Stimulated activated effector memory CD8-positive, alpha-beta T cell treated with anti-CD3 and anti-CD28 coated beads, Interleukin-12 subunit alpha, Interleukin-12 subunit beta, amount 100 ng/mL, for 72 hours (primary cell): Measurements from ENCODE around the gene JAKMIP3.

Source experiments
- ATAC-seq: fragments of 150-1000 bp; cut with Tn5 transposase; 2 replicates; pipeline ENCODE4 v1.10.0; 2021
- DNase-seq, 2 donors: peaks; one replicate each; pipeline ENCODE4 v3.0.0; 2021 to 2022; ENCODE audit warnings: low spot score in 2 of 2
- H3K27ac Mint-ChIP-seq: one replicate; pipeline ENCODE4 v1.8.0; 2022; ENCODE audit warnings: mild to moderate bottlenecking, mixed read lengths
- H3K36me3 Mint-ChIP-seq: one replicate; pipeline ENCODE4 v1.8.0; 2022; ENCODE audit warnings: mild to moderate bottlenecking, mixed read lengths
- H3K4me1 Mint-ChIP-seq: one replicate; pipeline ENCODE4 v1.8.0; 2022; ENCODE audit warnings: mixed read lengths
- H3K4me3 Mint-ChIP-seq: one replicate; pipeline ENCODE4 v1.8.0; 2022; ENCODE audit warnings: mild to moderate bottlenecking, mixed read lengths
- H3K9me3 Mint-ChIP-seq: one replicate; pipeline ENCODE4 v1.8.0; 2022; ENCODE audit warnings: mixed read lengths

JAKMIP3 gene

DNA sequence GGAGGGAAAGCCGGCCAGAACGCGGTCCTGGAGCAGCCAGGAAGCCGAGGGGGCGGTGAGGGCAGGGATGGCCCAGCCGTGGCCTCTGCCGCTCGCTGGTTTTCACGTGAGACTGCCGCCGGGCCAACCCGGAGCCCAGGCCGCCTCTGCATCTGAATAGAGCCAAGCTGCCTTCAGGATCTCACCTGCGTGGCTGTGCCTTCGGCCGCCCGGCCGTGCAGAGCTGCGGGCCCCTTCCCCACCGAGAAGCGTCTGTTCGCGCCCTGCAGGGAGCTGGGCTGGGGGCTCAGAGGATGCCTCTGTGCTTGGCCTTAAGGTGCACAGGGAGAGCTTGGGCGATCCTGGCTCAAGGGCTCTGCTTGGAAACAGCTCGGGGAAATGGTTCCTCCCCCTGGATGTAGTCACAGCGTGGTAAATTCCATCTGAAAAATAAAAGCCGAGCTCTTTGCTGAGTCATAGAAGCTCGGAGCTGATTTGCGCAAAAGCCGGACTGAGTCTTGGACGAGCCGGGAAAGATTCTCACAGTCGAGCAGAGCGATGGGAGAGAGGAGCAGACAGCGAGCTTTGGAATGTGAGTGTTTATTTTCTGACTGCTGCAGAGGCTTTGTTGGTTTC is at the start of gene JAKMIP3:
Gene JAKMIP3 (plus strand): TSS at position 456 of the 615 bp plus-strand sequence. CDS start 38,863 bp downstream, outside the sequence.
- no peaks in the 10 kb centered on the region for H3K36me3 Mint-ChIP-seq
- peak within 1 kb of the TSS; percentile 63 for H3K27ac Mint-ChIP-seq
- peak within 1 kb of the TSS; percentile 57 for H3K4me3 Mint-ChIP-seq
- no peak for ATAC-seq
- peaks cover 6% of the 10 kb centered on the region for H3K4me1 Mint-ChIP-seq
- DNase-seq: peak in 1 of 2 donors; percentile 42
- no peaks in the 10 kb centered on the region for H3K9me3 Mint-ChIP-seq

GRCh38 chr10:132016514-132016913 is 49.2 kb upstream of the JAKMIP3 start:
- Mint-ChIP-seq H3K36me3 (no peaks in the 10 kb centered on the region), H3K4me1 (no peaks in the 10 kb centered on the region), H3K27ac (no peak overlapping the region), H3K4me3 (no peak overlapping the region), H3K9me3 (no peaks in the 10 kb centered on the region)
- no peak for DNase-seq
- no peak for ATAC-seq

GRCh38 chr10:132018446-132018845 is 47.3 kb upstream of the JAKMIP3 start:
- H3K36me3 Mint-ChIP-seq: no peaks in the 10 kb centered on the region
- no peak for DNase-seq
- ATAC-seq: no peak

GRCh38 chr10:132019366-132019765 is 46.4 kb upstream of the JAKMIP3 start:
- Mint-ChIP-seq H3K36me3 (no peaks in the 10 kb centered on the region), H3K27ac (no peak overlapping the region), H3K9me3 (no peaks in the 10 kb centered on the region)

More at GRCh38 chr10:132018446-132018845, 47.3 kb upstream of the JAKMIP3 start:
- H3K27ac Mint-ChIP-seq: no peak overlapping the region
- no peaks in the 10 kb centered on the region for H3K9me3 Mint-ChIP-seq
- H3K4me3 Mint-ChIP-seq: no peak overlapping the region
- H3K4me1 Mint-ChIP-seq: peaks cover 7% of the 10 kb centered on the region

GRCh38 chr10:132020456-132020855 is 45.3 kb upstream of the JAKMIP3 start:
- ATAC-seq (no peak), DNase-seq (no peak)
- H3K9me3 Mint-ChIP-seq: no peaks in the 10 kb centered on the region
- peak overlapping the region; percentile 43 for H3K27ac Mint-ChIP-seq
- no peak overlapping the region for H3K4me3 Mint-ChIP-seq
- H3K36me3 Mint-ChIP-seq: no peaks in the 10 kb centered on the region
- H3K4me1 Mint-ChIP-seq: peaks cover 7% of the 10 kb centered on the region

More at GRCh38 chr10:132019366-132019765, 46.4 kb upstream of the JAKMIP3 start:
- H3K4me1 Mint-ChIP-seq: peaks cover 7% of the 10 kb centered on the region
- no peak for DNase-seq
- peak; percentile 20 for ATAC-seq
- no peak overlapping the region for H3K4me3 Mint-ChIP-seq

- H3K4me3 Mint-ChIP-seq: no peak overlapping the region
- ATAC-seq (no peak), DNase-seq (no peak)
- H3K36me3 Mint-ChIP-seq: no peaks in the 10 kb centered on the region
- H3K9me3 Mint-ChIP-seq: no peaks in the 10 kb centered on the region
- no peak overlapping the region for H3K27ac Mint-ChIP-seq
- H3K4me1 Mint-ChIP-seq: peaks cover 7% of the 10 kb centered on the region
Measured at GRCh38 chr10:132021046-132021445, 44.7 kb upstream of the JAKMIP3 start.

- ATAC-seq (no peak), DNase-seq (no peak)
- peaks cover 7% of the 10 kb centered on the region for H3K4me1 Mint-ChIP-seq
- H3K36me3 Mint-ChIP-seq: no peaks in the 10 kb centered on the region
- no peaks in the 10 kb centered on the region for H3K9me3 Mint-ChIP-seq
- no peak overlapping the region for H3K4me3 Mint-ChIP-seq
- H3K27ac Mint-ChIP-seq: no peak overlapping the region
Measured at GRCh38 chr10:132021504-132022143, 44.1 kb upstream of the JAKMIP3 start.

- ATAC-seq: no peak
- Mint-ChIP-seq H3K36me3 (no peaks in the 10 kb centered on the region), H3K27ac (no peak overlapping the region), H3K9me3 (no peaks in the 10 kb centered on the region), H3K4me1 (peaks cover 7% of the 10 kb centered on the region), H3K4me3 (no peak overlapping the region)
- DNase-seq: no peak
Measured at GRCh38 chr10:132022241-132022640, 43.5 kb upstream of the JAKMIP3 start.

DNA sequence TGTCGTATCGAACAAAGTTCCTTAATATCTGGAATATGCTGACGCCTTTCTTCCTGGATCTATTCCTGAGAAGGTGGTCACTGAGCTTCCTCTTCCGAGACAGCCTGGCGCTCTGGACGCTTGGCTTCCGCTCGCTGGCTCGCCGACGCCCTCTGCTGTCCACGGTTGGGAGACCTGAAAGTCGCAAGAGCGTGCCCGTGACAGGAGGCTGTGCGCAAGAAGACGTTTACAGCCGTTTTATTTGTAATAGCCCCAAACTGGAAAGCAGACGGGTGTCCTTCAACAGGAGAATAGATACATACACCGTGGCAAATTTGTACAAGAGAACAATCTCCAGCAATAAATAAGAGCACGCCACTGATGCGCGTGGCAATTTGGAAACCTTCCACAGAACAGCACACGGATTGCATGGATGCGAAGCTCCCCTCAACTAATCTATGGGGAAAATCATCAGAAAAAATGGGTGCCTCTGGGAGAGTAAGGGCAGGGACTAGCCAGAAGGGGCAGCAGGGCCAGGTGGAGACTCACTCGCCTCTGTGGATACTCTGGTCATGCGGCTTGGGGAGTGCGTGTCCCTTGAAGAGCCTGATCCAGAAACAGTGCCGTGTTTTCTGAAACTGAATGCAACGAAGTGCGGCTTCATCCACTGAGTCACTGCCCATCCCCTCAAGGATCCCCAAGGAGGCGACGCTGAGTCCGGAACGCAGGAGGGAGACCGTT is 42.5 kb upstream of the JAKMIP3 start:
- peaks cover 4% of the 10 kb centered on the region for H3K36me3 Mint-ChIP-seq
- H3K27ac Mint-ChIP-seq: no peak overlapping the region
- no peaks in the 10 kb centered on the region for H3K9me3 Mint-ChIP-seq
- H3K4me1 Mint-ChIP-seq: peaks cover 7% of the 10 kb centered on the region
- no peak overlapping the region for H3K4me3 Mint-ChIP-seq
- DNase-seq: peak; percentile 76 to 87
- ATAC-seq: peak; percentile 77

- DNase-seq: no peak
- H3K36me3 Mint-ChIP-seq: peaks cover 4% of the 10 kb centered on the region
- H3K27ac Mint-ChIP-seq: no peak overlapping the region
- no peak for ATAC-seq
- no peak overlapping the region for H3K4me3 Mint-ChIP-seq
- H3K4me1 Mint-ChIP-seq: peaks cover 7% of the 10 kb centered on the region
- no peaks in the 10 kb centered on the region for H3K9me3 Mint-ChIP-seq
Measured at GRCh38 chr10:132027423-132027983, 38.2 kb upstream of the JAKMIP3 start.

DNA sequence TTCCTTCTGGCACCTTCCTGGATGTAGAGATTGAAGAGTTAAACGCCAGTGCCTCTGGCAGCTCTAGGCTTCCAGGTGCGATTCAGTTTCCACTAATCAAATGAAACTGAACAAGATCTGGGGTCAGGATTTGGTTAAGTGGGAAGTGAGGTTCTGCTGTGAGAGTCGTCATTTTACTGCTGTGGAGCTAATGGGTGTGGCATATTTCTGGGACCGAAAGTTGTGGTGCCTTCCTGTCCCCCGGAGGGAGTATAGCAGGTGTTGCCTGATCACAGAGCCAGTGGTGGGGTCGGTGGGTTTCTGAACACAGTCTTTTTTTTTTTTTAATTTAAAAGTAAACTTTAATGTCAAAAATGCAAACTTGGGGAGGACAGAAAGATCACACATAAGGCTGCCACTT is 37.0 kb upstream of the JAKMIP3 start:
- Mint-ChIP-seq H3K4me3 (no peak overlapping the region), H3K9me3 (no peaks in the 10 kb centered on the region), H3K27ac (no peak overlapping the region), H3K4me1 (no peaks in the 10 kb centered on the region), H3K36me3 (peaks cover 4% of the 10 kb centered on the region)
- ATAC-seq (no peak), DNase-seq (no peak)

DNA sequence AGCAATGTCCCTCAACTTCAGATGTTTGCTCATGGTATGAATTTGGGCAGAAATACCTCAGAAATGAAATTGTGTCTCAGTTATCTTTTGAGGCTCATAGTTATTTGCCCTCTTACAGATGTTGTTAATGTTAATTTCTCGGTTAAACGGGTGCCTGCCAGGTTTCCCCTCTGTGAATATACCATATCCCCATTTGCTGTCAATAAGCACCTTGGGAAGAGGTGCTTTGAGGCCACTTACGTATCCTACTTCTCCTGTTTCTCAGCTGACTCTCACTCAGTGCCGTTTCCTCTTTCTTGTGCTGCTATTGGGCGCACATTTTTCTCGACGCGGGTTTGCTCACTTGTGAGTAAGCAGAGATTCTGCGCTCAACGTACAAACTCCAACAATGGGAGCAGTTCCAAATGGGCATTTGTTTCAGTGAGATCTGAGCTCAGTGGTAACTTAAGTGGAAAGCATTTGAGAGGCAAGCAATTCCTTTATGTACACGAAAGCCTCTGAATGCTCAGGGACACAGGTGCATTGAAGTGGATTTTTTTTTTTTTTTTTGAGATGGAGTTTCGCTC is 34.8 kb upstream of the JAKMIP3 start:
- DNase-seq (no peak), ATAC-seq (no peak)
- Mint-ChIP-seq H3K27ac (no peak overlapping the region), H3K9me3 (no peaks in the 10 kb centered on the region), H3K4me3 (no peak overlapping the region), H3K4me1 (peaks cover 5% of the 10 kb centered on the region), H3K36me3 (peaks cover 4% of the 10 kb centered on the region)

DNA sequence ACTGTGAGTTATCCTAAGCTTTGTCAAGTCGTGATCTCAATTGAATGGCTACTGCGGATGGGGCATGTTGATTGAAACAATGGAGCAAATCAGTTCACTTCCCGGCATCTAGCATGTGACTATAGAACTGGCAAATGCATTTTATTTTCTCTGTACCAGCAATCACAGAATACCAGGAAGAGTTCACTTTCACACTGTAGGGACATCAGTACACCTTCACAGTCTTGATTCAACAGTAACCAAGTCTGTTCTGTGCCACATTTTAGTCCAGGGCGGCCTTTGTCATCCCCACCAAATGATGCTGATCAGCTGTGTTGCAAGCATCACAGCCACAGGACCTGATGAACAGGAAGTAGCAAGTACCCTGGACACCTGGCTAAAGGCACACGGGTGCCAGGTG is 32.1 kb upstream of the JAKMIP3 start:
- H3K4me3 Mint-ChIP-seq: no peak overlapping the region

DNA sequence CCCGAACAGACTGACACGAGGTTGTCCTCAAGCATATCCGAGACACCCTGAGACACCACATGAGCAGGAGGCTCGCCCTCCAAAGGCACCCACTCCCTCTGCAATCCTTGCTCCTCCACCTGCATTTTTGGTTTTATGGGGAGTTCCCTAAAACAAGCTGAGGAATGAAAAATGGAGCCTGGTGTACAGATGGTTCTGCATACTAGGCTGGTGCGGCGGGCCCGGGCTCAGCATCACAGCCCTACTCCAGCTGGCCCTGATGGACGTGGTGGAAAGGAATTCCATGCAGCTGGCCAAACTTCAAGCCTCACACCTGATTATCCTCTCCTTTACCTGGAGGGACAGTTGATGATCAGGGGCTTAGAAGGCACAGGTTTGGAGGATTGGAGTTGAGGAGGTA is 30.3 kb upstream of the JAKMIP3 start:
- Mint-ChIP-seq H3K36me3 (no peaks in the 10 kb centered on the region), H3K4me3 (peak overlapping the region; percentile 10), H3K9me3 (no peaks in the 10 kb centered on the region), H3K4me1 (peaks cover 11% of the 10 kb centered on the region), H3K27ac (no peak overlapping the region)
- ATAC-seq: no peak
- DNase-seq: no peak

More for the DNA sequence above, 32.1 kb upstream of the JAKMIP3 start:
- no peaks in the 10 kb centered on the region for H3K36me3 Mint-ChIP-seq
- DNase-seq (no peak), ATAC-seq (no peak)
- H3K9me3 Mint-ChIP-seq: no peaks in the 10 kb centered on the region
- peaks cover 11% of the 10 kb centered on the region for H3K4me1 Mint-ChIP-seq
- H3K27ac Mint-ChIP-seq: no peak overlapping the region

DNA sequence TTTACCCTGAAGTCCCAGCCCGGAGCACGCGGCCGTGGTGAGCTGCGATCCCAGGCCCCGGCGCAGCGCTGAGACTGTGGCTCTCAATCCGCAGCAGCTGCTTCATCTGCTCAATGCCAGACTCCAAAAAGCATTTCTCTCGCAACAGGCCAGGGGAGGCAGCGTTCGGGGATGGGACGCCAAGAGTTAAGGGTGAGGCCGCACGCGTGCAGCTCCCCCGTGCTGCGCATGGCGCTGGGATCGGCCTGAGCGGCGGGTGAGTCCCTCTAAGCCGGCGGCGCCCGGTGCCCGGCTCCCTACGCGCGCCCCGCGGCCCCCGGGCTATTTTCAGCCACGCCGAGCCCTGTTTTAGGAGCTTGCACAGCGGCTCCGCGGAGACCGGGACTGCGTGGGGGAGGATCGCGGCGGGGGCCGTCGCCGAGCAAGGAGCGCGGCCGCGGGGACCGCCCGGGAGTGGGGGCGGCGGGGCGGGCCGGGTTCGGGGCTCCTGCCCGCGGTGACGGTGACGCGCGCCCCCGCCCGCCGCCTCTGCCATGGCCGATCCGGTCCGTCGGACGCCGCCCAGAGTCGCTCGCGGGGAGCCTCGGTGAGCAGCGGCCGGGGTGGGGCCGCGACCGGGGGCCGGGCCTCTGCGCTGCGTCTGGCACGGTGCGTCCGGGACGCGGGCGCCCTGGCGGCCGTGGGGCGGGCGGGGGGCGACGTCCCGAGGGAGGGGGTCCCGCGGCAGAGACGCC is 29.4 kb upstream of the JAKMIP3 start:
- no peaks in the 10 kb centered on the region for H3K36me3 Mint-ChIP-seq
- H3K27ac Mint-ChIP-seq: no peak overlapping the region
- no peaks in the 10 kb centered on the region for H3K9me3 Mint-ChIP-seq
- peaks cover 11% of the 10 kb centered on the region for H3K4me1 Mint-ChIP-seq
- ATAC-seq: no peak
- DNase-seq: no peak
- H3K4me3 Mint-ChIP-seq: peak overlapping the region; percentile 10
